Kidney (tissue), 14 donors: ENCODE measurements around the gene BATF3. TPM values are rescaled to one million over a fixed set of nuclear protein-coding genes. Genes with fewer than 3 reads are reported as not detected.
"Not testable (repeated sequence)": the region's sequence is repeated elsewhere in the genome, so short reads cannot be mapped to it uniquely, and the experiment has no call there.

Experiments used
- DNase-seq, 5 donors: peaks; one replicate each; pipeline ENCODE4 v3.0.0-alpha.2; 2013 to 2020
- FAIRE-seq: peaks from 2 replicates; lab custom pipeline; 2012; peaks lifted over from hg19 to GRCh38; lab: Jason Lieb, UNC
- H3K27ac ChIP-seq, 2 donors: one replicate each; pipeline ENCODE4 v1.7.0; 2013; ENCODE audit warnings: low read depth in 2 of 2, low read length in 2 of 2, inconsistent platforms in 1 of 2
- H3K27me3 ChIP-seq: one replicate; pipeline ENCODE4 v1.7.1; 2013; ENCODE audit warnings: low read length, inconsistent platforms; ENCODE audit not compliant: control insufficient read depth, insufficient read depth
- H3K36me3 ChIP-seq, 3 donors: one replicate each; pipeline versions ENCODE4 v1.7.0 to v1.7.1; 2013; ENCODE audit warnings: low read length in 3 of 3, control low read depth in 1 of 3, inconsistent platforms in 1 of 3; ENCODE audit not compliant: insufficient read depth in 3 of 3, control insufficient read depth in 2 of 3
- H3K4me1 ChIP-seq, 3 donors: one replicate each; pipeline versions ENCODE4 v1.7.0 to v1.7.1; 2013; ENCODE audit warnings: low read length in 3 of 3, inconsistent platforms in 1 of 3, low read depth in 1 of 3; ENCODE audit not compliant: control insufficient read depth in 2 of 3, insufficient read depth in 2 of 3
- H3K4me3 ChIP-seq, 3 donors: one replicate each; pipeline versions ENCODE4 v1.7.0 to v1.8.1; 2013; ENCODE audit warnings: low read length in 3 of 3, control low read depth in 1 of 3, inconsistent platforms in 1 of 3
- H3K9ac ChIP-seq, 3 donors: one replicate each; pipeline versions ENCODE4 v1.7.0 to v1.7.1; 2013; ENCODE audit warnings: low read length in 3 of 3, control low read depth in 1 of 3, inconsistent platforms in 1 of 3
- H3K9me3 ChIP-seq, 3 donors: one replicate each; pipeline versions ENCODE4 v1.7.0 to v1.7.1; 2013; ENCODE audit warnings: low read length in 3 of 3, control low read depth in 1 of 3, inconsistent platforms in 1 of 3; ENCODE audit not compliant: control insufficient read depth in 2 of 3, insufficient read depth in 1 of 3
- intact Hi-C: fragments of 100-400 bp; cut with DNase I; formaldehyde crosslinking; loops from one replicate; pipeline ENCODE4 v1.11.1; 2022
- polyA plus RNA-seq: library from polyadenylated mRNA; stranded (reverse); fragments of 350-450 nt; fragmentation: Illumina TruSeq; extraction: RNeasy Lipid Tissue Mini Kit (QIAGEN cat#74804); gene quantifications from one replicate; pipeline ENCODE4 v1.2.3, GENCODE V29; 2014; ENCODE audit warnings: low read depth, low replicate concordance; ENCODE audit not compliant: insufficient read depth
- total RNA-seq: library from RNA; stranded (reverse); fragmentation: NEBNext Ultra II Directional; extraction: Animal tissue kit (Norgen Biotek cat#: 25700); gene quantifications from one replicate; pipeline ENCODE4 v1.2.1, GENCODE V29; 2021
- TF ChIP-seq, protein P1 (sequence below): IDR thresholded peaks from 3 replicates; pipeline ENCODE4 v1.5.1; 2012; ENCODE audit warnings: mild to moderate bottlenecking, moderate library complexity, borderline replicate concordance; ENCODE audit not compliant: insufficient read depth; ENCODE audit errors: extremely low read depth
- donor health status: control.
- donor health status: control.
- donor health status: control.
- donor health status: control.
- donor health status: control.
- donor health status: DM: yes; HTN: yes; CAD: no.
- donor health status: Normal renal cell carcinoma (clear cell type).

The BATF3 gene
- total and polyA plus RNA-seq, 2 donors from 2014 or later = 3.3 to 6.5 TPM

DNA sequence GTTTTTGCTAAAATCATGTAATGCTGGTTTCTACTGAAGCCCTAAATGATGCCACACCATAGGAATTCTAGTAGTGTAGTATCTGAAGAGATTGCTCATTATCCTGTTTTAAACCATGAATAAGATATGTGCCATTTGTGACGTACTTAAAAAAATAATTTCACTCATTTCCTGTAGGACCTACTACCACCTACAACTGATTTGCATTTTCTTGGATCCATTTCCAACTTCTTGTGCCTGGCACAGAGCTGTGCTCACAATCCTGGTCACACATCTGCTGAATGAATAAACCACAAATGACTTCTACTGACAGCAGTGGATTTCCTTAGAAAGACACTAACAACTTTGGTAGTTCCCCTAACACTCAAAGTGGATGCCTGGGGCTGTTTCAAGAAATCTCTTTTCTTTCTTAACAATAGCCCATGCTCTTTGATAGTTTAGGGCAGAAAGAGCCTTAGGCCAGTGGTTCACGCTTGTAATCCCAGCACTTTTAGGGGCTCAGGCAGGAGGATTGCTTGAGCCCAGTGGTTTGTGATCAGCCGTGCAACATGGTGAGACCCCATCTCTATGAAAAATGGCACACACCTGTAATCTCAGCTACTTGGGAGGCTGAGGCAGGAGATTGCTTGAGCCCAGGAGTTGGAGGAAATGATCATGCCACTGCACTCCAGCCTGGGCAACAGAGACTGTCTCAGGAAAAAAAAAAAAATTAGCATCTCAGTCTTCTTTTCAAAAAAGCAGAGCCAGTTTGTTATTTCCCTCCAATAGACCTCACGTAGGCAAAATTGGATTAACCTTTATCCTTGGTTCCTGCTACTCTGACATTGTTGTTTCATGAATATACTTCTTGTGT is 13.0 kb upstream of the BATF3 start:
- FAIRE-seq (no peak), DNase-seq (no peak)
- H3K27ac ChIP-seq = no peak overlapping the region
- H3K36me3 ChIP-seq = no peaks in the 10 kb centered on the region
- intact Hi-C loops = no loop called here
- no peaks in the 10 kb centered on the region for H3K4me1 ChIP-seq
- no peak overlapping the region for H3K9ac ChIP-seq
- TF ChIP-seq, protein P1, sequence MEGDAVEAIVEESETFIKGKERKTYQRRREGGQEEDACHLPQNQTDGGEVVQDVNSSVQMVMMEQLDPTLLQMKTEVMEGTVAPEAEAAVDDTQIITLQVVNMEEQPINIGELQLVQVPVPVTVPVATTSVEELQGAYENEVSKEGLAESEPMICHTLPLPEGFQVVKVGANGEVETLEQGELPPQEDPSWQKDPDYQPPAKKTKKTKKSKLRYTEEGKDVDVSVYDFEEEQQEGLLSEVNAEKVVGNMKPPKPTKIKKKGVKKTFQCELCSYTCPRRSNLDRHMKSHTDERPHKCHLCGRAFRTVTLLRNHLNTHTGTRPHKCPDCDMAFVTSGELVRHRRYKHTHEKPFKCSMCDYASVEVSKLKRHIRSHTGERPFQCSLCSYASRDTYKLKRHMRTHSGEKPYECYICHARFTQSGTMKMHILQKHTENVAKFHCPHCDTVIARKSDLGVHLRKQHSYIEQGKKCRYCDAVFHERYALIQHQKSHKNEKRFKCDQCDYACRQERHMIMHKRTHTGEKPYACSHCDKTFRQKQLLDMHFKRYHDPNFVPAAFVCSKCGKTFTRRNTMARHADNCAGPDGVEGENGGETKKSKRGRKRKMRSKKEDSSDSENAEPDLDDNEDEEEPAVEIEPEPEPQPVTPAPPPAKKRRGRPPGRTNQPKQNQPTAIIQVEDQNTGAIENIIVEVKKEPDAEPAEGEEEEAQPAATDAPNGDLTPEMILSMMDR = no peak
- H3K27me3 ChIP-seq = no peaks in the 10 kb centered on the region
- no peaks in the 10 kb centered on the region for H3K9me3 ChIP-seq
- no peak overlapping the region for H3K4me3 ChIP-seq

DNA sequence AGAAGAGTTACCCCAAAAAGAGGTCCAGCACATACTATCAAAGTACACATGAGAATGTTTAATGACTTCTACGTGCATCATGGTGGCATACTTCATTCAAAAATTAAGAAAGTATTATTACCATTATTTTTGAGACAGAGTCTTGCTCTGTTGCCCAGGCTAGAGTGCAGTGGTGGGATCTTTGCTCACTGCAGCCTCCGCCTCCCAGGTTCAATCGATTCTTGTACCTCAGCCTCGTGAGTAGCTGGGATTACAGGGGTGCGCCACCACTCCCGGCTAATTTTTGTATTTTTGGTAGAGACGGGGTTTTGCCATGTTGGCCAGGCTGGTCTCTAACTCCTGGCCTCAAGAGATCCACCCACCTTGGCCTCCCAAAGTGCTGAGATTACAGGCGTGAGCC is 12.3 kb upstream of the BATF3 start:
- H3K4me3 ChIP-seq, DNase-seq, H3K36me3 ChIP-seq, H3K27ac ChIP-seq, H3K27me3 ChIP-seq, H3K4me1 ChIP-seq, intact Hi-C loops, FAIRE-seq, H3K9ac ChIP-seq, H3K9me3 ChIP-seq: not testable (repeated sequence)

DNA sequence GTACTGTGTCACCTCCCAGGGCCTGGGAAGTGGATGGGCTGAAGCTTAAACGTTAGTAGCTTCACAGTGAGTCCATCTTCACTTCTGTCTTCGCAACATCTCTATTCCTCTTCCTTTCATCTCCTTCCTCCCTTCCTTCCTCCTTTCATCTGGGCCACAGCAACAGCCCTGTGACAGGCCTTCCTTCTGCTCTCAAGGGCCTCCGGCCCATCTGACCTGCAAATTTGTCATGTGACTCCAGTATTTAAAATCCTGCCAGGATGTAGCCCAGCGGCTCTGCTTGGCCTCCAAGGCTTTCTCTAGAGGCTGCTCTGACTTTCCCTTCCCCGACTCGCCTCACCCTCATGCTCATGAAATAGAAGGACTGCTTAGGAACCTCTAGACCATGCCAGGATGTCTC is 10.9 kb upstream of the BATF3 start:
- H3K4me1 ChIP-seq = no peaks in the 10 kb centered on the region
- TF ChIP-seq, protein P1 = no peak
- intact Hi-C loops = no loop called here
- H3K27me3 ChIP-seq = no peaks in the 10 kb centered on the region
- no peak for DNase-seq
- no peak overlapping the region for H3K4me3 ChIP-seq
- no peak overlapping the region for H3K27ac ChIP-seq
- H3K9ac ChIP-seq = no peak overlapping the region
- FAIRE-seq = no peak
- no peaks in the 10 kb centered on the region for H3K9me3 ChIP-seq
- H3K36me3 ChIP-seq = no peaks in the 10 kb centered on the region

DNA sequence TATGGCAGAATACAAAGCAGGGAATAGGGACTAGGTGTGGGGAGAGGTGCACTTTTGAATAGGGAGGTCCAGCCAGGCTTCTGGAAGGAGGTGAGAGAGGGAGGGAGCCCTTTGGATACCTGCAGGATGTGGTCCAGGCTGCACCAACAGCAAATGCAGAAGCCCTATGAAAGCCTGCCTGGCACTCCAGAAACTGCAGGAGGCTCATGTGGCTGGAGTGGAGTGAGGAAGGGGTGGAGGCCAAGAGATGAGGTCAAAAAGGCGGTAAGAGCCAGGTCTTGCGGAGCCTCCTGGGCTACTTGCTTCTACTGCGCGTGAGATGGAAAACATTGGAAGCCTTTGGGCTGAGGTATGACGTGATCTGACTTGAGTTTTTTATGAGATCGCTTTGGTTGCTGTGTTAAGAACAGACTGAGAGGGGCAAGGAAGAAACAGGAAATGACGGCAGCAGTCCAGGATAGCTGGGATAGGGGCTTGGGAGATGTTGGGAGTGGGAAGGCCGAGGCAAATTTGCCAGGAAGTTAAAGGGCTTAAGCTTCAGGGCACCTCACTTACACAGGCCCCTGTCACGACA is 4.4 kb upstream of the BATF3 start:
- intact Hi-C loops = no loop called here
- Histone ChIP-seq H3K36me3 (no peaks in the 10 kb centered on the region), H3K9ac (no peak overlapping the region), H3K4me3 (no peak overlapping the region), H3K27me3 (no peaks in the 10 kb centered on the region), H3K4me1 (no peaks in the 10 kb centered on the region), H3K27ac (no peak overlapping the region), H3K9me3 (no peaks in the 10 kb centered on the region)
- no peak for DNase-seq
- FAIRE-seq = no peak
- TF ChIP-seq, protein P1 = no peak
